ENCODE data around the gene PPFIA4.

The PPFIA4 gene

DNA sequence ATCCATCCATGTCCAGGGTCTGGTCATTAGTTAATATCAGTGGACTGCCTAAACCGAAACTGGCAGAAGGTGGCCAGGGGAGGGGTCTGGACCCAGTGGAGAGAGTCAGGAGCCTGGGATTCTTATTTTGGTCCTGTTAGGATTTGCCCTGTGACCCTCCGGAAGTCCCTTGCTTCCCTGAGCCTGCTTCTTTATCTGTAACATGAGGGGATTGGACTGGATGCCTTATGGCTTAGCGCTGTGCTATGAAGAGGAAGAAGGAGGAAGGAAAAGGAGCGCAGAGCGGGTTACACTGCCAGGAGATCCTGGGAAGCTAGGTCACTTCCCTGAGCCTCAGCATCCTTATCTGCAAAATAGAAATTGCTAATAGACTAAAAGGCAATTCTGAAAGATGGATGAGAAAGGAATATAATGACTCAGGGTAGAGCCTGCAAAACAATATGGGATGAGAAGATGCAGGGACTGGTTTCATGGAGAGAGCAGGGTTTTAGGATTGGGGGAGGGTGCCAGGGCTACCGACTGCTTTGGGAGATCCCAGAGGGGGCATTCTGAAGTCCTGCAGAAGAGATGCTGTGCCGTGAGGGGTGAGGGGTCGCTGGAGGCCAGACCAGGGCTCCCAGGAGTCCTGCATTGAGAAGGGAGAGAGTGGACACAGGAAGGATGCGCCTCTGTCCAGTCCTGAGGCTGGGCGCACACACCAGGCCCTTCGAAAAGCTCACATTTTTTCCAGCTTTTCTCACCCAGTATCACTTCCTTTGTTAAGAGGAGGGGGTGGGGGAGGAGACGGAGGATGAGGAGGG, 100.8 kb downstream of the PPFIA4 start:
- DNase-seq (ENCODE audit: low read depth in 2 of 2): no peak

DNA sequence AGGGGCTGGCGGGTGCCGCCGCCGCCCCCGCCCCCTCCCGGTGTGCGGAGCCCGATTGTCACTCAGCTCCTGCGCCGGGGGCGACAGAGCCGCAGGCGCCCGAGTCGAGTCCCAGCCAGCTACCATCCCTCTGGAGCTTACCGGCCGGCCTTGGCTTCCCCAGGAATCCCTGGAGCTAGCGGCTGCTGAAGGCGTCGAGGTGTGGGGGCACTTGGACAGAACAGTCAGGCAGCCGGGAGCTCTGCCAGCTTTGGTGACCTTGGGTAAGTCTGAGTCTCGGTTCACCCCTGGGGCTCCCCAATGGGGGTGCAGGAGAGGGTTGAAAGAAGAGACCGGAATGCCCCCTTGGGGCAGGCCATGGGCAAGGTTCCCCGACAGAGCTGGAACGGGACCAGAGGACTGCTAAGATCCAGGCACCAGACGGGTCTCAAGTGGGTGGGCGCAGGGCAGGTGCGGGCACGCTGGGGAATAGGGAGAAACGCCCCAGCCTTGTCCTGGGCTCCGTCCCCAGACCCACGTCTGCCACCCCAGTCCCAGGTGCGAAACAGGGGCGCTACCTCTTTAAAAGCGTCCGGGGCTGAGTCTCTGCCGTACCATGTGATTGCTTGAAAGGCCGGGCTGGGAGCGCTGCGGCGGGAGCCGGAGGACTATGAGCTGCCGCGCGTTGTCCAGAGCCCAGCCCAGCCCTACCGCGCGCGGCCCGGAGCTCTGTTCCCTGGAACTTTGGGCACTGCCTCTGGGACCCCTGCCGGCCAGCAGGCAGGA, 101.6 kb downstream of the PPFIA4 start, which contains the start of gene ADORA1:
Gene ADORA1 (plus strand): TSS at position 61 of the 765 bp plus-strand sequence. CDS start 1,116 bp downstream, outside the sequence.
- DNase-seq (ENCODE audit: low read depth in 2 of 2): no peak

DNA sequence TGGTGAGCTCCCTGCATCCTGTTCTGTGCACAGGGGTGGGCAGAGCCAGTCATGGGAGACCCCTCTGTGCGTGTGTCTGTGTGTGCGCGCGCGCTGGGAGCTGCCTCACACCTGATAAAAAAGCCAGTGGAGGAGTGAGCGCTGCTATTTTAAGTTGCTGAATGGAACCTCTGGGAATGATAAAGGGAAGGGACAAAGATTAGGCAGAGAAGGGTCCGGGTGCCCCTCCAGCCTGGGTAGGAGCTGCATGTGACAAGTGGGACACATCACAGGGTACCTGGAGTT, 102.1 kb downstream of the PPFIA4 start:
- DNase-seq (ENCODE audit: low read depth in 2 of 2): no peak

Data from stimulated activated CD4-positive, alpha-beta T cell treated with anti-CD3 and anti-CD28 coated beads, Interleukin-1b, Interleukin-23, amount 100 ng/mL, for 4 hours (primary cell).